Activated CD8-positive, alpha-beta memory T cell treated with anti-CD3 and anti-CD28 coated beads, Interleukin-2, amount 50 U/mL, for 1 hour (primary cell): ENCODE measurements around the gene MARK3.

Experiments
- DNase-seq: peaks from one replicate; pipeline ENCODE4 v3.0.0-alpha.2; 2020; ENCODE audit errors: extremely low read depth

The MARK3 gene

GRCh38 chr14:103434868-103435442 is 49.7 kb downstream of the MARK3 start:
- DNase-seq = no peak

- DNase-seq = no peak
Measured at GRCh38 chr14:103436533-103436932, 51.3 kb downstream of the MARK3 start.

DNA sequence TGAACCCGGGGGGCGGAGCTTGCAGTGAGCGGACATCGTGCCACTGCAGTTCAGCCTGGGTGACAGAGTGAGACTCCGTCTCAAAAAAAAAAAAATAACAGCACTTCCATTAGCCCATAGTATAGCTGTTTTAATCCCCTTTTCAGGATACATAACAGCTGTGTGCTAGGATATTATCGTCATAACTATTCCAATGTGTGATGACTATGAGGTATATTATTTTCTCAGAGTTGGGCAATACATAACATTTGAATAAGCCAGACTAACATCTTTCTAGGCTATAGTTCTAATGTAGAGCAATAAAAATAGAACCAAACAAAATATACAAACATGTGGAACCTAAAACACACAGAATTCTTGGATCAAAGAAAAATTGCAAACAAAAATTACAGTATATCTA is 57.1 kb downstream of the MARK3 start:
- no peak for DNase-seq

DNA sequence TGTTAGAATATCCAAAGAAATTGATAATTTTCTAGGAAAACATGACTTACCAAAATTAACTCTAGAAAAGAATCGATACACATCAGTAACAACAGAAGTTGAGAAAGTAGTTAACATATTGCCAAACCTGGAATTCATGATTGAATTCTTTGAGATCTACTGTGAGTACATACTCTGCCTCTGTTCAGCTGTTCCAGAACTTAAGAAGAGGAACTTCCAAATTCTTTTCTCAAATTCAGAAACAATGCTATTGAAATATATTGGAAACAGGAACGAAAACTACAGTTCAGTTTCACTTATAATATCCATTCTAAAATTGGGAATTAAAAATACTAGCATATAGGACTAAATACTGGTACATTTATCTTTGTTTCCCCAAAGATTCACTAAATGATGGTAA is 57.9 kb downstream of the MARK3 start:
- DNase-seq = no peak

DNA sequence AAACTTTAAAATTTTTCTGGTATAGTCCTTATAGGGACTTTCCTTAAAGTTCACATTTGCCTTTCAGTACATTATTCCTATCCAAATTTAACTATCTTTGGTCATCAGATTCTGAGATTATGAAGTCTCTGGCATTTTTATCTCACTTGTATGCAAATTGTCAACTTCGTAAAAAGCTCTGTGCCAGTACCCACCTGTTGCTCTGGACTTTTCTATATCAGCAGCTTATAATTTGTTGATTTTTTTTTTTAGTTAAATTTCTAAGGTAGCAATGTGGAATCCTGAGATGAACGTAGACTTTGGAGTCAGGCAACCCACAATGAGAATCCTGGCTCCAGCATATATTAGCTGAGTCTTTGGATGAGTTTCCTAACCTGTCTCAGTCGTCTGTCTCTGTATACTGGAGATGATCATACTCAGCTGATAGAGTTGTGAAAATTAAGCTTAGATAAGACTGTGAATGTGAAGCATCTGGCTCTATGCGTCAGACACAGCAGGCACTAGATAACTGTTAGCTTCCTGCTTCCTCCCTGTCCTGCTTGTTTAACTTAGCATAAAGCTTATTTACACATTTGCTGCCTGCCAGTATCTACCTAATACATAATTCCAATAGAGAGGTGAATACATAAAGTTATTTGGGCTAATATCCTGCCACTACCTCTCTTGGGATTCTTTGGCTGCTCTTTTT is 59.8 kb downstream of the MARK3 start:
- no peak for DNase-seq

DNA sequence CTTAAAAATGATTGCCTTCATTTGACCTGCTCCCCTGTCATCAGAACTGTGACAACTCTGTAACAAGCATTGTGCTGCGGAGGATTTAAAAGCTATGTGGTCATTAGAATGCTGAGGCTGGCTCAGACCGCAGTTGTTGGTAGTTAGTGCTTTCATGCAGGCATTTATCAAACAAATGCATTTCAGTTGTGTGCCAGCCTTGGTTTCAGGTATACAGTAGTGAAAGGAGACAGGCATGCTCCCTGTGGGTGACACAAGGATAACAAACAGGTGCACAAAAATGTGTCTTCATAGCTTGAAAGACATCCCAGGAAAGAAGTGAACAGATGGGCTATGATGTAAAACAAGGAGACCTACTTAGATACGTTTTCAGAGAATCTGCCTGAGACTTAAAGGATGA is 60.6 kb downstream of the MARK3 start:
- DNase-seq = no peak

DNA sequence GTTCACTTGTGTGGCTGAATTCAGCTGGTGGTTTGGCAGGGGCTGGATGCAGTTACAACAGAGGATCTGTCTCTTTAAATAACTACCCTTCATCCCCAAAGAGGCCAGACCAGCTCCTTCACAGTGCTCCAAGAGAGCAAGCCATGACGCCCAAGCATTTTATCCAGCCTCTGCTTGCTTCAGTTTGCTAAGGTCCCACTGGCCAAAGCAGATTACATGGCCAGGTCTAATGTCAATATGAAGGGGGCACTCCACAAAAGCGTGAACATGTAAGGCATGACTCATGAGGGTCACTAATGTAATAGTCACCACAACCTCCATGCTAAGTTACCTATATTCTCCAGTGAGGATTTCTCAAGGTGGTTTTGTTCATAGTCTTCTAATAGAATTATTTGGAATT is 62.9 kb downstream of the MARK3 start:
- DNase-seq = no peak

- DNase-seq = no peak
Measured at GRCh38 chr14:103449634-103450161, 64.5 kb downstream of the MARK3 start.

GRCh38 chr14:103450416-103450815 is 65.2 kb downstream of the MARK3 start:
- DNase-seq = no peak

GRCh38 chr14:103451401-103451800 is 66.2 kb downstream of the MARK3 start:
- no peak for DNase-seq

- DNase-seq = no peak
Measured at GRCh38 chr14:103453791-103454190, 68.6 kb downstream of the MARK3 start.

GRCh38 chr14:103456167-103456835 is 71.1 kb downstream of the MARK3 start:
- DNase-seq = no peak

- DNase-seq = no peak
Measured at GRCh38 chr14:103460415-103460814, 75.2 kb downstream of the MARK3 start.

- DNase-seq = no peak
Measured at GRCh38 chr14:103463149-103463548, 77.9 kb downstream of the MARK3 start.

DNA sequence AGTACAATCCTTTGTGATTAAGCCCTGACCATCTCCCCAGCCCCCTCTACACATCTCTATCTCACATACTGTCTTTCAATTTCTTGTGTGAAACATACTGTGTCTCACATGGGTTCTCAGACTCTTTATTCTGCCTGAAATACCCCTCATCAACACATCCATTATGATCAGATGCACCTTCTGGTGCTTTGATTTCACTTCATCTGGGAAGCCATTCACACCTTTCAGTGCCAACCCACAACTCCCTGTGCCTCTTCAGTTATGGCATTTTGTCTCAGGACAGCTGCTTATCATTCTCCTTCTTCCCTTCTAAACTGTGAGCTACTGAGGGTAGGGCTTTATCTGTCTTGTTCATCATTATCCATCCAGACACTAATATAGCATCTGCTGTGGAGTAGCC is 78.6 kb downstream of the MARK3 start:
- no peak for DNase-seq

DNA sequence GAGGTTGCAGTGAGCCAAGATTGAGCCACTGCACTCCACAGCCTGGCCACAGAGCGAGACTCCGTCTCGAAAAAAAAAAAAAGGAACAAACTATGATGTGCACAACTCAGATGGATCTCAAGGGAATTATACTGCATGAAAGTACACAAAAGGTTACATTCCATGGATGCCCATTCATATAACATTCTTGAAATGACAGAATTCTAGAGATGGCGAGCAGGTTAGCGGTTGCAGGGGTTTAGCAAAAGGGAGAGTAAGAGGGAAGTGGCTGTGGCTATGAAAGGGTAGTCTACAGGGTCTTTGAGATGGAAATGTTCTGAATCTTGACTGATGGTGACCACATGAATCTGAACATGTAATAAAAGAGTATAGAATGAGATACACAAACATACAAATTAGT is 87.7 kb downstream of the MARK3 start:
- DNase-seq = no peak

GRCh38 chr14:103474893-103475292 is 89.7 kb downstream of the MARK3 start:
- DNase-seq = no peak

GRCh38 chr14:103476065-103476464 is 90.8 kb downstream of the MARK3 start:
- DNase-seq = no peak

DNA sequence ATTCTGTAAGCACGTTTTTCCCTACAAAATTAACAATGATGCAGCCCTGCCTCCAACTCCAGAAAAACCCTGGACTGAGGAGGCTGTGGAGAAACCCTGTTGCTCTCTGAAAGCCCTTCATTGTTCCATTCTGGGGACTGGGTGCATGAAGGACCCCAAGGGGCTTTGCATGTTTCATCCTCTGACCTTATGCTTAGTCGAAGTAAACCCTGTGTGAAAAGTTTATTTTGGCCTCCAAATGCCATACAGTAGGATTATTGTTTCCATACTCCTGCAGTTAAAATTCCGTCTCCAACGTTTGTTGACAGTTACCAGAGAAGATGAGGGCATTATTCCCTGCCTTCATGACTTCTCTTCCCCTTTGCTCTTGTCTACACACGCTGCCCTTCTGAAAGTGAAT is 91.4 kb downstream of the MARK3 start:
- DNase-seq = no peak

DNA sequence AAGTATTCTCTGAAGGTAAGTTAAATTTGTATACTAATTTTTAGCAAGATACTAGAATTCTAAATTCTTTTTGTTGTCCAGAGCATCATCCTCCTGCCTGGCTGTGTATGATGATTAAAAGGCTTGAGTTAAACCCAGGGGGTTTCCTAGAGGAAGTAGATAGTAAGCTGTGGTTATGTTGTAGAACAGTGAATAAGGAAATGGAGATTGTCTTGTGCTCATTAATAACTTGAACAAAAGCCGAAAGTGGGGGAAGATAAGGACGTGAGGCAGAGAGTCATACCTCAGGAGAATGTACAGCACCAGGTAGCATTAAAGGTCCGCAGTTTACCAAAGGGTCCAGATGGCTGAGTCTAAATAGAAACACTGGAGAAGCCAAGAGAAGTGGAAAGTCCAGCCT is 95.4 kb downstream of the MARK3 start:
- no peak for DNase-seq

GRCh38 chr14:103483600-103483999 is 98.4 kb downstream of the MARK3 start:
- DNase-seq = no peak

- no peak for DNase-seq
Measured at GRCh38 chr14:103485504-103485903, 100.3 kb downstream of the MARK3 start.

- DNase-seq = no peak
Measured at GRCh38 chr14:103488071-103488470, 102.9 kb downstream of the MARK3 start.
